Esophagus squamous epithelium (tissue), 4 donors: Measurements from ENCODE around the gene BDP1.

Source experiments
- CTCF ChIP-seq, 6 experiments: fragments of 450-650 bp in 4 of 6; fragments of 200-600 bp in 2 of 6; sonication (generic) in 2 of 6; IDR thresholded peaks; one replicate each; pipeline ENCODE4 v1.5.1; 2016 to 2019; ENCODE audit warnings: antibody characterized with exemption in 6 of 6, mild to moderate bottlenecking in 4 of 6, moderate library complexity in 4 of 6
- POLR2A ChIP-seq, 4 donors: fragments of 450-650 bp; IDR thresholded peaks; one replicate each; pipeline ENCODE4 v1.6.1; 2017; ENCODE audit warnings: antibody characterized with exemption in 4 of 4, mild to moderate bottlenecking in 4 of 4, moderate library complexity in 3 of 4

GRCh38 chr5:71586941-71587765 lies 131.7 kb downstream of the BDP1 start, which contains the start of gene MCCC2:
- TF ChIP-seq CTCF (IDR thresholded peaks at IDR 0.05) (peak in 1 of 6 experiments; percentile 4), POLR2A (IDR thresholded peaks at IDR 0.05) (peak in 3 of 4 donors; percentile 42 to 76 (median 58))
